NB4 (cell line): Measurements from ENCODE around the gene SCARB1.

Source experiments
- DNase-seq: peaks from one replicate; pipeline ENCODE4 v3.0.0; 2010; ENCODE audit warnings: low read depth
- H3K4me3 ChIP-seq: one replicate; pipeline ENCODE4 v1.5.1; 2011; ENCODE audit warnings: mild to moderate bottlenecking, low read depth, low read length, moderate library complexity
- CTCF ChIP-seq: IDR thresholded peaks from one replicate; pipeline ENCODE4 v1.5.1; 2012; ENCODE audit warnings: low read depth, low read length
- MAX ChIP-seq: IDR thresholded peaks from 2 replicates; pipeline ENCODE4 v1.6.1; 2011; ENCODE audit warnings: low read depth, low read length
- MYC ChIP-seq: IDR thresholded peaks from 2 replicates; pipeline ENCODE4 v1.6.1; 2011; ENCODE audit warnings: low read depth, low read length
- POLR2A ChIP-seq: IDR thresholded peaks from 2 replicates; pipeline ENCODE4 v1.6.1; 2011; ENCODE audit warnings: mild to moderate bottlenecking; ENCODE audit not compliant: insufficient read length; ENCODE audit errors: extremely low read depth

Gene SCARB1

GRCh38 chr12:124783087-124783486 is 80.6 kb downstream of the SCARB1 start:
- DNase-seq: no peak
- no peak overlapping the region for H3K4me3 ChIP-seq
- TF ChIP-seq POLR2A (no peak), CTCF (no peak)

- DNase-seq: peak; percentile 52
- TF ChIP-seq MAX (no peak), CTCF (no peak), MYC (no peak), POLR2A (no peak)
- no peak overlapping the region for H3K4me3 ChIP-seq
Observed at GRCh38 chr12:124782132-124782531, 81.5 kb downstream of the SCARB1 start.

- TF ChIP-seq CTCF (no peak), MYC (no peak), MAX (no peak), POLR2A (no peak)
- no peak for DNase-seq
- no peak overlapping the region for H3K4me3 ChIP-seq
Observed at GRCh38 chr12:124780752-124781685, 82.6 kb downstream of the SCARB1 start.

- no peak overlapping the region for H3K4me3 ChIP-seq
- no peak for TF ChIP-seq CTCF
- no peak for TF ChIP-seq MYC
- no peak for TF ChIP-seq MAX
- no peak for DNase-seq
Observed at GRCh38 chr12:124780336-124780735, 83.3 kb downstream of the SCARB1 start.

- no peak for TF ChIP-seq MYC
- TF ChIP-seq POLR2A: no peak
- TF ChIP-seq MAX: no peak
- no peak for TF ChIP-seq CTCF
- H3K4me3 ChIP-seq: no peak overlapping the region
- DNase-seq: no peak
Observed at GRCh38 chr12:124779161-124780141, 84.2 kb downstream of the SCARB1 start.
